Measurements from ENCODE around the gene SH3D21.

SH3D21 gene

GRCh38 chr1:36367066-36367465, 60.9 kb downstream of the SH3D21 start:
- H3K9me3 ChIP-seq (ENCODE audit: insufficient read depth, low read depth, low read length) = no peaks in the 10 kb centered on the region
- no peak overlapping the region for H2AFZ ChIP-seq (ENCODE audit: low read length)
- no peak overlapping the region for H3K9ac ChIP-seq (ENCODE audit: low read depth, low read length, poor library complexity, severe bottlenecking)
- no peaks in the 10 kb centered on the region for H4K20me1 ChIP-seq (ENCODE audit: insufficient read depth, low read length, poor library complexity, severe bottlenecking)
- H3K79me2 ChIP-seq (ENCODE audit: insufficient read depth, low read length) = peaks cover 33% of the 10 kb centered on the region
- TF ChIP-seq CTCF (conservative IDR thresholded peaks at IDR 0.05; ENCODE audit: low read length) = no peak
- no peak for TF ChIP-seq EZH2phosphoT487 (IDR thresholded peaks at IDR 0.05; ENCODE audit: borderline replicate concordance)
- peaks cover 14% of the 10 kb centered on the region for H3K4me1 ChIP-seq (ENCODE audit: insufficient read depth, low read length, poor library complexity, severe bottlenecking)
- no peak overlapping the region for H3K4me2 ChIP-seq (ENCODE audit: low read depth, low read length, poor library complexity, severe bottlenecking)
- no peaks in the 10 kb centered on the region for H3K9me2 ChIP-seq (replicated peaks; ENCODE audit: low read depth, low read length)
- H3K36me3 ChIP-seq (ENCODE audit: insufficient read depth, low read length) = peaks cover 8% of the 10 kb centered on the region; the same call in 1 of the 2 replicates
- H3F3A ChIP-seq (ENCODE audit: low read depth) = no peaks in the 10 kb centered on the region
- no peaks in the 10 kb centered on the region for H3K27me3 ChIP-seq (ENCODE audit: insufficient read depth, low read length, poor library complexity, severe bottlenecking)
- no peak overlapping the region for H3K4me3 ChIP-seq (ENCODE audit: low read length, poor library complexity, severe bottlenecking)

- H3K36me3 ChIP-seq (ENCODE audit: insufficient read depth, low read length) = peaks cover under 1% of the 10 kb centered on the region; the same call in 1 of the 2 replicates
- H3K9me3 ChIP-seq (ENCODE audit: insufficient read depth, low read depth, low read length) = no peaks in the 10 kb centered on the region
- H3K4me2 ChIP-seq (ENCODE audit: low read depth, low read length, poor library complexity, severe bottlenecking) = no peak overlapping the region
- peaks cover 40% of the 10 kb centered on the region for H3K79me2 ChIP-seq (ENCODE audit: insufficient read depth, low read length)
- no peaks in the 10 kb centered on the region for H3F3A ChIP-seq (ENCODE audit: low read depth)
- no peaks in the 10 kb centered on the region for H3K9me2 ChIP-seq (replicated peaks; ENCODE audit: low read depth, low read length)
- no peak overlapping the region for H2AFZ ChIP-seq (ENCODE audit: low read length)
- no peak overlapping the region for H3K4me3 ChIP-seq (ENCODE audit: low read length, poor library complexity, severe bottlenecking)
- H3K27me3 ChIP-seq (ENCODE audit: insufficient read depth, low read length, poor library complexity, severe bottlenecking) = no peaks in the 10 kb centered on the region
- TF ChIP-seq CTCF (conservative IDR thresholded peaks at IDR 0.05; ENCODE audit: low read length) = no peak
- no peak for TF ChIP-seq EZH2phosphoT487 (IDR thresholded peaks at IDR 0.05; ENCODE audit: borderline replicate concordance)
- no peaks in the 10 kb centered on the region for H4K20me1 ChIP-seq (ENCODE audit: insufficient read depth, low read length, poor library complexity, severe bottlenecking)
- peaks cover 19% of the 10 kb centered on the region for H3K4me1 ChIP-seq (ENCODE audit: insufficient read depth, low read length, poor library complexity, severe bottlenecking)
- H3K9ac ChIP-seq (ENCODE audit: low read depth, low read length, poor library complexity, severe bottlenecking) = no peak overlapping the region
Observed at GRCh38 chr1:36367798-36368197, 61.6 kb downstream of the SH3D21 start.

- Histone ChIP-seq H3K4me3 (ENCODE audit: low read length, poor library complexity, severe bottlenecking) (no peak overlapping the region), H3K27me3 (ENCODE audit: insufficient read depth, low read length, poor library complexity, severe bottlenecking) (no peaks in the 10 kb centered on the region), H3K4me2 (ENCODE audit: low read depth, low read length, poor library complexity, severe bottlenecking) (no peak overlapping the region), H3K36me3 (ENCODE audit: insufficient read depth, low read length) (no peaks in the 10 kb centered on the region), H3K9me3 (ENCODE audit: insufficient read depth, low read depth, low read length) (no peaks in the 10 kb centered on the region), H3K79me2 (ENCODE audit: insufficient read depth, low read length) (peaks cover 48% of the 10 kb centered on the region), H4K20me1 (ENCODE audit: insufficient read depth, low read length, poor library complexity, severe bottlenecking) (no peaks in the 10 kb centered on the region), H2AFZ (ENCODE audit: low read length) (no peak overlapping the region), H3F3A (ENCODE audit: low read depth) (no peaks in the 10 kb centered on the region), H3K9me2 (replicated peaks; ENCODE audit: low read depth, low read length) (no peaks in the 10 kb centered on the region), H3K9ac (ENCODE audit: low read depth, low read length, poor library complexity, severe bottlenecking) (no peak overlapping the region), H3K4me1 (ENCODE audit: insufficient read depth, low read length, poor library complexity, severe bottlenecking) (peaks cover 32% of the 10 kb centered on the region)
- TF ChIP-seq EZH2phosphoT487 (IDR thresholded peaks at IDR 0.05; ENCODE audit: borderline replicate concordance) = no peak
- peak; percentile 86 for TF ChIP-seq CTCF (conservative IDR thresholded peaks at IDR 0.05; ENCODE audit: low read length)
Observed at GRCh38 chr1:36369061-36369861, 63.1 kb downstream of the SH3D21 start.
